ENCODE results near the gene RNF212B. TPM values are rescaled to one million over a fixed set of nuclear protein-coding genes. Genes with fewer than 3 reads are reported as not detected.

The RNF212B gene
- total and polyA plus RNA-seq, 2 of the 13 experiments (the other 11 are each of a cell fraction or from before 2014, with no cell fraction given): 0.05 TPM; not detected in 1

GRCh38 chr14:23307687-23308644, 70.2 kb downstream of the RNF212B start (continued):
- TF ChIP-seq ZNF160 (CRISPR knock-in tag; IDR thresholded peaks at IDR 0.05) (no peak), ZBTB1 (CRISPR knock-in tag; IDR thresholded peaks at IDR 0.05; ENCODE audit: borderline replicate concordance) (no peak), ZNF574 (CRISPR knock-in tag; IDR thresholded peaks at IDR 0.05) (no peak), ZNF260 (CRISPR knock-in tag; IDR thresholded peaks at IDR 0.05; ENCODE audit: borderline replicate concordance, low read depth) (no peak), KDM5B (CRISPR knock-in tag; IDR thresholded peaks at IDR 0.05; ENCODE audit: borderline replicate concordance) (peak; percentile 61; the same call in 1 of the 2 replicates), ZBTB10 (CRISPR knock-in tag; IDR thresholded peaks at IDR 0.05; ENCODE audit: borderline replicate concordance) (no peak), PHB2 (IDR thresholded peaks at IDR 0.05; ENCODE audit: partially characterized antibody) (no peak), ZNF224 (CRISPR knock-in tag; IDR thresholded peaks at IDR 0.05) (no peak), TEF (CRISPR knock-in tag; IDR thresholded peaks at IDR 0.05) (no peak), PBX3 (CRISPR knock-in tag; IDR thresholded peaks at IDR 0.05; ENCODE audit: borderline replicate concordance) (no peak), RNF2 (conservative IDR thresholded peaks at IDR 0.05; ENCODE audit: low read depth) (no peak), FOSL1 (CRISPR knock-in tag; IDR thresholded peaks at IDR 0.05; ENCODE audit: borderline replicate concordance) (no peak), EHMT2 (IDR thresholded peaks at IDR 0.05; ENCODE audit: borderline replicate concordance, low read depth, low read length) (peak; percentile 41; the same call in 1 of the 2 replicates), HNF4A (CRISPR knock-in tag; IDR thresholded peaks at IDR 0.05) (peak; percentile 19; the same call in 1 of the 2 replicates), ATF4 (CRISPR knock-in tag; IDR thresholded peaks at IDR 0.05) (no peak), ZNF552 (CRISPR knock-in tag; IDR thresholded peaks at IDR 0.05; ENCODE audit: borderline replicate concordance) (no peak), ESRRA (CRISPR knock-in tag; IDR thresholded peaks at IDR 0.05; ENCODE audit: low read depth) (no peak), GZF1 (CRISPR knock-in tag; IDR thresholded peaks at IDR 0.05) (no peak), SAFB2 (CRISPR knock-in tag; IDR thresholded peaks at IDR 0.05; ENCODE audit: borderline replicate concordance, low read depth) (no peak), THYN1 (CRISPR knock-in tag; IDR thresholded peaks at IDR 0.05; ENCODE audit: borderline replicate concordance, low read depth) (no peak)

Measured in HepG2 (cell line).